HepG2 (cell line): ENCODE measurements around the gene VSIG10L. TPM values are rescaled to one million over a fixed set of nuclear protein-coding genes. Genes with fewer than 3 reads are reported as not detected.

Experiments
- ATAC-seq: fragments of 200-7000 bp; cut with Tn5 transposase; 3 replicates; pipeline ENCODE4 v1.9.1; 2020; ENCODE audit warnings: mild to moderate bottlenecking, moderate library complexity
- BruUV-seq: library from RNA; stranded (reverse); fragments of 400-500 nt; replicated peaks from 2 replicates; lab custom pipeline; 2021; lab: Mats Ljungman, UMichigan
- CTCF ChIA-PET: fragments of 300-600 bp; formaldehyde crosslinking; extraction: SDS; loops from one replicate; lab custom pipeline; 2021; ENCODE audit warnings: low total read pairs, inconsistent platforms, low intra/inter-chr PET ratio; lab: Yijun Ruan, JAX
- POLR2A ChIA-PET: fragments of 350-600 bp; sonication (Branson Sonifier 250); formaldehyde crosslinking; loops from one replicate; lab custom pipeline; 2020; ENCODE audit warnings: antibody characterized with exemption, inconsistent platforms; lab: Yijun Ruan, JAX
- DNase-seq: peaks from one replicate; pipeline ENCODE4 v3.0.0-alpha.2; 2015; ENCODE audit warnings: low spot score
- FAIRE-seq: peaks from 3 replicates; lab custom pipeline; 2011; peaks lifted over from hg19 to GRCh38; lab: Jason Lieb, UNC
- H2AFZ ChIP-seq: one replicate; pipeline ENCODE4 v1.6.1; 2011; ENCODE audit warnings: low read length, inconsistent platforms
- H3K27ac ChIP-seq: fragments of 300-600 bp; 3 replicates; pipeline ENCODE4 v1.8.0; 2011; ENCODE audit warnings: mixed run types, mild to moderate bottlenecking, mixed read lengths, low read length, inconsistent platforms; ENCODE audit not compliant: insufficient read depth; ENCODE audit errors: extremely low read length
- H3K27me3 ChIP-seq, 2 experiments: fragments of 200-600 bp in 1 of 2; 2 replicates in 1 of 2; 3 replicates in 1 of 2; pipeline versions ENCODE4 v1.6.0 to v1.8.0; 2011; ENCODE audit warnings: low read length in 2 of 2, mild to moderate bottlenecking in 2 of 2, moderate library complexity in 2 of 2, inconsistent platforms in 1 of 2; ENCODE audit not compliant: insufficient read depth in 2 of 2, control insufficient read depth in 1 of 2
- H3K36me3 ChIP-seq, 2 experiments: fragments of 200-600 bp in 1 of 2; replicated peaks in 1 of 2; 2 replicates in 1 of 2; 3 replicates in 1 of 2; pipeline versions ENCODE4 v1.5.1 to v1.8.0; 2011; ENCODE audit warnings: low read length in 2 of 2, inconsistent platforms in 1 of 2; ENCODE audit not compliant: insufficient read depth in 2 of 2, control insufficient read depth in 1 of 2
- H3K4me1 ChIP-seq: 2 replicates; pipeline ENCODE4 v1.5.1; 2012; ENCODE audit warnings: low read length, inconsistent platforms; ENCODE audit not compliant: insufficient read depth
- H3K4me2 ChIP-seq: 2 replicates; pipeline ENCODE4 v1.6.0; 2011; ENCODE audit warnings: low read depth, low read length, inconsistent platforms
- H3K4me3 ChIP-seq, 3 experiments: fragments of 200-600 bp in 1 of 3; sonication (generic), shearing (Covaris generic) in 1 of 3; replicated peaks in 1 of 3; 2 replicates each; pipeline ENCODE4 v1.5.1; 2011 to 2016; ENCODE audit warnings: low read length in 3 of 3, inconsistent platforms in 2 of 3, low read depth in 2 of 3, mild to moderate bottlenecking in 2 of 3, control low read depth in 1 of 3, mixed read lengths in 1 of 3; ENCODE audit not compliant: insufficient read depth in 1 of 3
- H3K79me2 ChIP-seq: one replicate; pipeline ENCODE4 v1.6.1; 2011; ENCODE audit warnings: low read length, inconsistent platforms; ENCODE audit not compliant: insufficient read depth
- H3K9ac ChIP-seq: 2 replicates; pipeline ENCODE4 v1.6.0; 2011; ENCODE audit warnings: mild to moderate bottlenecking, low read depth, low read length, inconsistent platforms; ENCODE audit not compliant: insufficient read depth
- H3K9me3 ChIP-seq: 2 replicates; pipeline ENCODE4 v1.5.1; 2012; ENCODE audit warnings: mild to moderate bottlenecking, low read length
- H4K20me1 ChIP-seq: 2 replicates; pipeline ENCODE4 v1.6.0; 2011; ENCODE audit warnings: inconsistent platforms, mild to moderate bottlenecking, low read length, moderate library complexity; ENCODE audit not compliant: insufficient read depth
- CBFB ChIP-seq: sonication (generic); formaldehyde crosslinking; IDR thresholded peaks from 2 replicates; pipeline ENCODE4 v1.4.0; 2020; ENCODE audit warnings: missing genetic modification reagents
- EED ChIP-seq: sonication (generic); formaldehyde crosslinking; IDR thresholded peaks from 2 replicates; pipeline ENCODE4 v1.5.0; 2020; ENCODE audit warnings: mild to moderate bottlenecking, missing genetic modification reagents
- HDAC2 ChIP-seq: sonication (generic); formaldehyde crosslinking; IDR thresholded peaks from 2 replicates; pipeline ENCODE4 v1.4.0; 2020; ENCODE audit warnings: missing genetic modification reagents
- HDAC6 ChIP-seq: fragments of 200-600 bp; sonication (generic); IDR thresholded peaks from 2 replicates; pipeline ENCODE4 v1.7.0; 2017; ENCODE audit warnings: mild to moderate bottlenecking, antibody characterized with exemption, low read length, low read depth
- HNRNPH1 ChIP-seq: fragments of 200-400 bp; formaldehyde crosslinking; optimal IDR thresholded peaks from 2 replicates; pipeline ENCODE3; 2017; ENCODE audit warnings: mild to moderate bottlenecking, low read depth, low read length
- HNRNPLL ChIP-seq: fragments of 200-400 bp; formaldehyde crosslinking; IDR thresholded peaks from 2 replicates; pipeline ENCODE4 v1.6.1; 2017; ENCODE audit warnings: mild to moderate bottlenecking, low read depth, low read length; ENCODE audit not compliant: poor library complexity, severe bottlenecking
- KDM5B ChIP-seq: sonication (generic); formaldehyde crosslinking; IDR thresholded peaks from 2 replicates; pipeline ENCODE4 v1.4.0; 2020; ENCODE audit warnings: missing genetic modification reagents, mild to moderate bottlenecking, borderline replicate concordance
- MAZ ChIP-seq, 2 experiments: sonication (generic) in 1 of 2; formaldehyde crosslinking in 1 of 2; IDR thresholded peaks; 2 replicates each; pipeline versions ENCODE4 v1.5.0 to v1.6.1; 2012 to 2020; ENCODE audit warnings: low read depth in 2 of 2, mild to moderate bottlenecking in 2 of 2, borderline replicate concordance in 1 of 2, improper control_type of control experiment in 1 of 2, low read length in 1 of 2, missing genetic modification reagents in 1 of 2, moderate library complexity in 1 of 2
- MEIS2 ChIP-seq: sonication (generic); formaldehyde crosslinking; IDR thresholded peaks from 2 replicates; pipeline ENCODE4 v1.9.0; 2021; ENCODE audit warnings: mild to moderate bottlenecking, missing genetic modification reagents
- RELA ChIP-seq: sonication (generic); formaldehyde crosslinking; IDR thresholded peaks from 2 replicates; pipeline ENCODE4 v1.4.0; 2020; ENCODE audit warnings: missing genetic modification reagents
- RXRA ChIP-seq: sonication (generic); formaldehyde crosslinking; IDR thresholded peaks from 2 replicates; pipeline ENCODE4 v1.5.1; 2020; ENCODE audit warnings: missing genetic modification reagents
- SMARCC2 ChIP-seq: fragments of 450-650 bp; IDR thresholded peaks from 2 replicates; pipeline ENCODE4 v1.6.1; 2017; ENCODE audit warnings: antibody characterized with exemption, mild to moderate bottlenecking
- ZNF337 ChIP-seq: sonication (generic); formaldehyde crosslinking; IDR thresholded peaks from 2 replicates; pipeline ENCODE4 v1.5.1; 2020; ENCODE audit warnings: missing genetic modification reagents, low read depth, mild to moderate bottlenecking, borderline replicate concordance
- ZNF367 ChIP-seq: sonication (generic); formaldehyde crosslinking; IDR thresholded peaks from 2 replicates; pipeline ENCODE4 v1.4.0; 2020; ENCODE audit warnings: missing genetic modification reagents, borderline replicate concordance
- ZNF549 ChIP-seq: sonication (generic); formaldehyde crosslinking; IDR thresholded peaks from 2 replicates; pipeline ENCODE4 v1.5.0; 2020; ENCODE audit warnings: missing genetic modification reagents
- ZNF572 ChIP-seq: sonication (generic); formaldehyde crosslinking; IDR thresholded peaks from 2 replicates; pipeline ENCODE4 v1.5.1; 2020; ENCODE audit warnings: mild to moderate bottlenecking, missing genetic modification reagents
- ZNF598 ChIP-seq: sonication (generic); formaldehyde crosslinking; IDR thresholded peaks from 2 replicates; pipeline ENCODE4 v1.5.1; 2020; ENCODE audit warnings: mild to moderate bottlenecking, missing genetic modification reagents, borderline replicate concordance
- WGBS: methylation state at CpG from one replicate; pipeline ENCODE4 v1.1.6; 2017; ENCODE audit warnings: low lambda C conversion rate; 5-methylcytosine and 5-hydroxymethylcytosine counted together
- in situ Hi-C: cut with HindIII; loops from 2 replicates; pipeline ENCODE4 v1.10.0; 2017; ENCODE audit warnings: low pct_unique_long_range_greater_than_20kb; ENCODE audit not compliant: extremely low pct_ligation_motif_present
- intact Hi-C: fragments of 100-400 bp; cut with micrococcal nuclease; formaldehyde crosslinking; loops from one replicate; pipeline ENCODE4 v1.10.0; 2022; ENCODE audit not compliant: unreplicated experiment
- polyA plus RNA-seq, 8 experiments: library from polyadenylated mRNA; depleted of rRNA in 3 of 8; stranded (reverse) in 7 of 8; unstranded in 1 of 8; fragments of >200 nt; fragmentation: Illumina TruSeq in 4 of 8; extraction: Trizol in 4 of 8; gene quantifications; 2 replicates each; pipeline versions ENCODE4 v1.2.1 to v1.2.3, GENCODE V29; 2011 to 2016; ENCODE audit warnings: low read depth in 4 of 8, missing spikeins in 1 of 8, mixed read lengths in 1 of 8; ENCODE audit not compliant: insufficient read depth in 1 of 8
- total RNA-seq, 5 experiments: library from RNA; depleted of rRNA; stranded (reverse); fragments of >200 nt; fragmentation: Illumina TruSeq; extraction: Trizol; gene quantifications; 2 replicates each; pipeline ENCODE4 v1.2.3, GENCODE V29; 2016; ENCODE audit warnings: low read depth in 1 of 5
- TF ChIP-seq, protein P1 (sequence below): sonication (generic); formaldehyde crosslinking; IDR thresholded peaks from 2 replicates; pipeline ENCODE4 v1.4.0; 2020; ENCODE audit warnings: missing genetic modification reagents, borderline replicate concordance

Gene VSIG10L
- total and polyA plus RNA-seq, 2 of the 13 experiments (the other 11 are each of a cell fraction or from before 2014, with no cell fraction given): 2.7 to 8.5 TPM

DNA sequence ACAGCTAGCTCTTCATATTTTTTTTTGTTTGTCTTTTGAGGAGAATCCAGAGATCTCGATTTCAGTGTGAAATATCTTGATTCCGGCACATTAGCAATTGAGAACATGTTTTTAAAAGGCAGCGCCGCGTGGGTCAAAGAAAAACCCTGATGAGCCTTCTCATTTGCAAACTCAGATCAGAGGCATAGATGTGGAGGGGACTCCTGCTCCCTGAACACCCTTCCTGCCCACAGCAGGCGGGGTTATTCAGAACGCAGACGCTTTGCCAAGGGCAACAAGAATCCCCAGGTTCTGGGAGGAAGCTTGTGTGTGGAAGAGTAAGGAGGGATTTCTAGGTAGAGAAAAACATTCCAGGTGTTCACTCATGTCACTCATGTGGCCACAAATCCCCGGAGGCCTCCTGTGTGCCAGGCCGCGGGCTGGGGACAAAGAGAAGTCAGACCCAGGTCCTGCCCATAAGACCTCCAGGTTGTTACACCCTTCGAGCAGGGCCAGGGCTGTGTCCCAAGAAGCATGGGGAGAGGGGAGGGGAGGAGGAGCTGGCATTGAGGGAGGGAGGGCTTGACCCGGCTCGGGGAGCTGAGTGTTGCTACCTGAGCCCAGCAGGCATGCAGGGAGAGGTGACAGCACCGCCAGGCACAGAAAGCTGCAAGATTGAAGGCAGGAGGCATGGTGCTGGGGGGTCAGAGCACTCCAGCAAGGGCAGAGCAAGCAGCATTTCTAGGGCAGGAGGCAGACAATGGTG, 46.4 kb downstream of the VSIG10L start:
- Histone ChIP-seq H3K4me1 (no peaks in the 10 kb centered on the region), H4K20me1 (no peaks in the 10 kb centered on the region), H3K27ac (no peak overlapping the region), H3K36me3 (no peaks in the 10 kb centered on the region), H3K4me3 (no peak overlapping the region), H3K79me2 (no peaks in the 10 kb centered on the region), H3K9ac (no peak overlapping the region), H2AFZ (no peak overlapping the region), H3K4me2 (no peak overlapping the region), H3K27me3 (peaks cover 5 to 61% of the 10 kb centered on the region in 2 experiments; a peak in 4 of 5 replicates), H3K9me3 (no peaks in the 10 kb centered on the region)
- POLR2A ChIA-PET: no interaction called here
- BruUV-seq: no TSS peak
- in situ Hi-C loops (loop anchor here (25.0 kb wide), 1 partner anchor 342 kb away; the partner anchor contains the start of genes SIGLEC14 and SIGLEC5), intact Hi-C loops (no loop called here)
- DNase-seq: no peak
- no peak for FAIRE-seq
- CTCF ChIA-PET: interaction anchor here (1.3 kb wide), 1 partner anchor 112 kb away, joined by 3 read pairs; no protein-coding TSS in a partner anchor
- ATAC-seq: no peak
- 12% methylated on average over 15 of the region's 15 CpGs for WGBS
- TF ChIP-seq ZNF367 (CRISPR knock-in tag) (no peak), HDAC2 (CRISPR knock-in tag) (no peak), CBFB (no peak), EED (CRISPR knock-in tag) (no peak)

DNA sequence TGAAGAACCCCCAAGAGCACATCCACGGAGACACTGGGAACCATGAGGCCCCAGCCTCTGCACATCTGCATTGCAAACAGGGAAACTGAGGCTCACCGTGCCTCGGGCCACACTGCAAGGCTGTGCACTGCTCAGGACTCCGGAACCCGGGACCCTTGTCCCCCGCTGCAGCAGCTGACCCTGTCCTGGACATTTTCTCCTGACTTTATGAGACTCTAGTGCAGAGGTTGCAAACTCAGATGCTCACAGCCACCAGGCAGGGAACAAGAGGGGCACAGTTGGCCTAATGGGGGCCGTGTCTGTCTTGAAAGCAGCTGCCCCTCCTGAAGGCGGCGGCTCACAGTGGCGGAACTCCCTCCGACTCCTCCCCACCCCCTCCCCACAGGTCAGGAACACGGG, 47.0 kb downstream of the VSIG10L start:
- no peaks in the 10 kb centered on the region for H3K36me3 ChIP-seq
- H3K4me2 ChIP-seq: no peak overlapping the region; the same call in 1 of the 2 replicates
- H3K4me3 ChIP-seq: no peak overlapping the region
- H3K79me2 ChIP-seq: no peaks in the 10 kb centered on the region
- FAIRE-seq (no peak), DNase-seq (no peak), ATAC-seq (no peak)
- no peaks in the 10 kb centered on the region for H4K20me1 ChIP-seq
- in situ Hi-C loops (loop anchor here (25.0 kb wide), 1 partner anchor 342 kb away; the partner anchor contains the start of genes SIGLEC14 and SIGLEC5), intact Hi-C loops (no loop called here)
- H3K9ac ChIP-seq: no peak overlapping the region
- CTCF ChIA-PET: no interaction called here
- H3K4me1 ChIP-seq: no peaks in the 10 kb centered on the region
- no peak overlapping the region for H2AFZ ChIP-seq
- no TSS peak for BruUV-seq
- no peak overlapping the region for H3K27ac ChIP-seq
- peaks cover 5 to 61% of the 10 kb centered on the region in 2 experiments; a peak in 4 of 5 replicates for H3K27me3 ChIP-seq
- POLR2A ChIA-PET: no interaction called here
- no peaks in the 10 kb centered on the region for H3K9me3 ChIP-seq
- WGBS: 16% methylated on average over 10 of the region's 12 CpGs
- TF ChIP-seq ZNF549 (CRISPR knock-in tag) (no peak), KDM5B (CRISPR knock-in tag) (no peak), ZNF337 (CRISPR knock-in tag) (no peak), SMARCC2 (no peak), ZNF572 (CRISPR knock-in tag) (no peak), RXRA (CRISPR knock-in tag) (no peak), MAZ (IDR thresholded peaks at IDR 0.05; ENCODE audit: borderline replicate concordance, low read depth, low read length) (no peak), MAZ (CRISPR knock-in tag; IDR thresholded peaks at IDR 0.05; ENCODE audit: low read depth) (no peak), HNRNPH1 (no peak), MEIS2 (CRISPR knock-in tag) (no peak), ZNF598 (CRISPR knock-in tag) (no peak), RELA (CRISPR knock-in tag) (no peak), HNRNPLL (no peak), HDAC6 (no peak)
- TF ChIP-seq, protein P1, sequence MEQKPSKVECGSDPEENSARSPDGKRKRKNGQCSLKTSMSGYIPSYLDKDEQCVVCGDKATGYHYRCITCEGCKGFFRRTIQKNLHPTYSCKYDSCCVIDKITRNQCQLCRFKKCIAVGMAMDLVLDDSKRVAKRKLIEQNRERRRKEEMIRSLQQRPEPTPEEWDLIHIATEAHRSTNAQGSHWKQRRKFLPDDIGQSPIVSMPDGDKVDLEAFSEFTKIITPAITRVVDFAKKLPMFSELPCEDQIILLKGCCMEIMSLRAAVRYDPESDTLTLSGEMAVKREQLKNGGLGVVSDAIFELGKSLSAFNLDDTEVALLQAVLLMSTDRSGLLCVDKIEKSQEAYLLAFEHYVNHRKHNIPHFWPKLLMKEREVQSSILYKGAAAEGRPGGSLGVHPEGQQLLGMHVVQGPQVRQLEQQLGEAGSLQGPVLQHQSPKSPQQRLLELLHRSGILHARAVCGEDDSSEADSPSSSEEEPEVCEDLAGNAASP (CRISPR knock-in tag): no peak
